C4-2B (cell line): ENCODE data around the gene SPATA21.

Experiments
- H3K27ac ChIP-seq: fragments of 450-650 bp; 2 replicates; pipeline ENCODE4 v1.5.1; 2017
- CTCF ChIP-seq: fragments of 450-650 bp; conservative IDR thresholded peaks from 2 replicates; pipeline ENCODE4 v1.5.1; 2017; ENCODE audit warnings: mild to moderate bottlenecking
- ZFX ChIP-seq: fragments of 450-650 bp; IDR thresholded peaks from 2 replicates; pipeline ENCODE4 v1.6.1; 2017

Gene SPATA21

GRCh38 chr1:16392740-16393569, 44.3 kb downstream of the SPATA21 start:
- TF ChIP-seq ZFX = no peak
- TF ChIP-seq CTCF = no peak
- no peak overlapping the region for H3K27ac ChIP-seq

- TF ChIP-seq ZFX (no peak), CTCF (no peak)
- no peak overlapping the region for H3K27ac ChIP-seq
Measured at GRCh38 chr1:16391411-16391810, 45.8 kb downstream of the SPATA21 start.

DNA sequence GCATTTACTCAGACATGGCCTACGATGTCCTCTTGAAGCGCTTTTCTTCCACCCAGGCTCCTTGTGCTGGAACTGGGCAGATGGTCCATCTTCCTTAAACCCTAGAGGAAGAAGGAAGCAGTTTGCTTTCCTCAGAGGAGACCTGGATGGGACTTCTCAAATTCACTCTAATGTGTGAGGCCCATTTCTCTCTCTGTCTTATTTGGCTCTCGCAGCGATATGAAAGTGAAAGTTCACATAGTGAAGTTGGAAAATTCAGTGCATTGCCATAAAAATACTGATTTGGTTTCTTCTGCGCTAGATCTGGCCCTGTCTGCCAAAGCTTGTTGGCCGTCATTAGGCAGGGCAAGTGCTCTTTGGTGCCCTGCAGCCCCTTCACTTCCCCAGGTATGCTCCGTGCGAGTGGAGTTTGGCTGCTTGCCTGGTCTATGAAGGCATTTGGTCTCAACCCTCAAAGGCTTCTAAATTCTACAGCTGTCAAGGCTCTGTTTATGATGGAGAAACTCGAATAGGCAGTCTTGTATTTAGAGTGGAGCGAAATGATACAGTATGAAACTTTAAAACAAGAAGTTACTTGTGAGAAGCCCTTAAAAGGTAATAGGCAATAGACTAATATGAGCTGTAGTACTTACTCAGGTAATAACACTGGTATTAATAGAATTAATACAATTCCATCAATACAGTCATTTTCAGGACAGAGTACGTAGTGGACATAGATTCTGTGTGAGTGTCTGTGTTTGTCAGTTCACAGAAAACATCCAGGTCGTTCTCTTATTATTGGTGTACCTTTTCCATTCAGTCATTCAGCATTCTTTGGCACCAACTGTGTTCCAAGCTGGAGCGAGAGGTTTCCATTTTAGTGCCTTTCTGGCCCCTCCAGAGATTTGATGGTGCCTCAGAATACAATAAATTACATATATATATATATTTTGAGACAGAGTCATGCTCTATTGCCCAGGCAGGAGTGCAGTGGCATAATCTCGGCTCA, 49.7 kb downstream of the SPATA21 start:
- TF ChIP-seq CTCF (no peak), ZFX (no peak)
- no peak overlapping the region for H3K27ac ChIP-seq

DNA sequence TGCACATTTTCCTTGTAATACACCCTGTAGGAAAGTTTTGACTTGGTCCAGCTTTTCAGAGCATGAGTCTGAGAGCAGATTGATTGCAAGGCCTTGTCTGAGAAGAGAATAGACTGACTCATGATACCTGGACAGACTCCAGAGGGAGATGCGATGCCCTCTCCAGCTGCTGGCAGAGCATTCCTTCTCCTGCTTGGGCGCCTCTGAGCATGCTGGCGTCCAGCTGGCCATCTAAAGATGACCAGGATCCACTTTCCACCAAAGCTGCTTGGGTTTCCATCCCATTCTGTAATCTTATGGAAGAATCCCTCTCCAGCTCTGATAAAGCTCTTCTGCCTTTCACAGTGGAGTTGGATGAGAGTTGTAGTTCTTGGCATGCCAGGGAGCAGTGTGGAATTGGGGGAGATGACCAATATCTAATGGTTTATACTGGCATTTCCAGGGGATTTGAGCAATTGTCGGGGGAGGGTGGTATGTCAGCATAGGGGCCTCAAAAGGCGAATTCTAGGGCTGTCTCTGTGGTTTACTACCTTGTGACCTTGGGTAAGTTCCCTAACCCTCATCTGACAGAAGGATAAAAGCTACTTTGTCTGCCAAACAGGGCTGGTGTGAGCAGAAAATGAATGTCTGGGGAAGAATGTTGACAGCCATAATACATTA, 50.6 kb downstream of the SPATA21 start:
- H3K27ac ChIP-seq = peak overlapping the region; percentile 52
- TF ChIP-seq ZFX (no peak), CTCF (no peak)

DNA sequence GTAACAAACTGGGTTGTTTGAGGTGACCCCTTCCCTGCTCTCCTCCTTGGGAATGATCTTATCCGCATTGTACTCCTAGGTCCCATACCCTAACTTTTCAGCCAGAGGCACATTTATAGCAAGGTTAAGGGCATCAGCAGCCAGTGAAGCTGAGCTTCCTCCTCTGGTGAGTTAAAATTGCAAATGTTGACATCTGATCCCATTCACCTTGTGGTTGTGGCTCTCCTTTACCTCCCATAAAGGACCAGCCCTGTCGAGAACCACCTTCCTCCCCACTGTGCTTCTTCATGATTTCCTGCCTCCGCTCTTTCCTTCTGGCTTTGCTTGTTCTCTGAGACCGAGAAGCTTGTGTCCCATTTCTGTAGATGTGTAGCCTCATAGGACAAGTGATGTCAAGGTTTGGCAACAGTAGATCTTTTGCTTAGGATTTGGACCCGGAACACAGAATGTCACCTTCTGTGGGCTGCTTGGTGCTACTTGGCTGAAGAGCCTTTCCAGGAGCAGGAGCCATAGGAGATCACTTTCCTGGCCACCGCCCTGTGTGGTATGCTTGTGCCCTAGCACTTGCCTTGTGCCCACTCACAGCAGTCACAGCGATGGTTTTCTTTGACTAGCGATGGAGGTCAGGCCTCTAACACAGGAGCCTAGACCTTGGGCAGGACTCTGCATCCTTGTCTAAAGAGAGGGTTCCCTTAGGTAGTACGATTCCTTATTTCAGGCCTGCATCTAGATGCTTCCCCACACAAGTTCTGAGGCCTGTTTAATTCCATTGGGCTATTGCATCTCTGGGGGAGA, 51.4 kb downstream of the SPATA21 start:
- TF ChIP-seq CTCF (no peak), ZFX (no peak)
- H3K27ac ChIP-seq = peak overlapping the region; percentile 52

DNA sequence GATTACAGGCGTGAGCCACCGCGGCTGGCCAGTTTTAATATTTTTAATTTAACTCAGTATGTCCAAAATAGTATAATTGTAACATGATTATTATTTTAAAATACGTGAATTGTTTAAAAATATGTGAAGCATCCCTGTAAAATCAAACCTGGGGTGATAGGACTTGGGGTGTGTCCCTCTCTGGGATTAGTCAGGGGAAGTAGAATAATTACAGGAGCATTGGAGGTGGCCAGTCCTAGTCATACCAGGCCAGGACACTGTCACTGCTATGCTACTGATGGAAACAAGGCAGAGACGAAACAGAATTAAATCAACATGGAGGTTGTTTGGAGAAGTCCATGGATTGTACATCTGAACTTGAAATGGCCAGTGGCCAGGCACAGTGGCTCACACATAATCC, 53.3 kb downstream of the SPATA21 start:
- no peak overlapping the region for H3K27ac ChIP-seq

More for the DNA sequence above, 53.3 kb downstream of the SPATA21 start:
- TF ChIP-seq ZFX = no peak
- no peak for TF ChIP-seq CTCF
